SK-N-SH treated with all-trans-retinoic acid at 6 μM for 48 hours (cell line): ENCODE measurements around the gene PARVB.

Experiments used
- ARNTL ChIP-seq: fragments of 450-650 bp; formaldehyde crosslinking; IDR thresholded peaks from 2 replicates; pipeline ENCODE4 v1.5.0; 2020; ENCODE audit warnings: low read depth, mild to moderate bottlenecking, moderate library complexity, borderline replicate concordance
- BACH2 ChIP-seq: fragments of 250-450 bp; sonication (Bioruptor Pico); IDR thresholded peaks from 2 replicates; pipeline ENCODE4 v1.9.0; 2021; ENCODE audit warnings: mild to moderate bottlenecking, borderline replicate concordance
- CSDC2 ChIP-seq: fragments of 250-450 bp; sonication (Bioruptor Pico); IDR thresholded peaks from 2 replicates; pipeline ENCODE4 v1.5.0; 2020; ENCODE audit warnings: mild to moderate bottlenecking, moderate library complexity
- ESRRG ChIP-seq: fragments of 250-450 bp; sonication (Bioruptor Pico); IDR thresholded peaks from 2 replicates; pipeline ENCODE4 v1.6.1; 2021; ENCODE audit warnings: mild to moderate bottlenecking
- GLIS3 ChIP-seq: fragments of 250-450 bp; sonication (Bioruptor Pico); IDR thresholded peaks from 2 replicates; pipeline ENCODE4 v1.5.0; 2020; ENCODE audit warnings: mild to moderate bottlenecking, moderate library complexity
- POU6F1 ChIP-seq: fragments of 250-450 bp; sonication (Bioruptor Pico); IDR thresholded peaks from 2 replicates; pipeline ENCODE4 v1.8.0; 2021; ENCODE audit warnings: low read depth, mild to moderate bottlenecking, moderate library complexity, borderline replicate concordance
- RARB ChIP-seq: fragments of 250-450 bp; sonication (Bioruptor Pico); IDR thresholded peaks from 2 replicates; pipeline ENCODE4 v1.8.0; 2021; ENCODE audit warnings: mild to moderate bottlenecking, moderate library complexity
- TOX ChIP-seq: fragments of 250-450 bp; sonication (Bioruptor Pico); IDR thresholded peaks from 2 replicates; pipeline ENCODE4 v1.8.0; 2021; ENCODE audit warnings: mild to moderate bottlenecking, moderate library complexity, borderline replicate concordance
- ZFP3 ChIP-seq: fragments of 250-450 bp; sonication (Bioruptor Pico); IDR thresholded peaks from 2 replicates; pipeline ENCODE4 v1.5.0; 2020; ENCODE audit warnings: mild to moderate bottlenecking, moderate library complexity
- ZFP30 ChIP-seq: fragments of 450-650 bp; formaldehyde crosslinking; IDR thresholded peaks from 2 replicates; pipeline ENCODE4 v1.5.0; 2022; ENCODE audit warnings: mild to moderate bottlenecking, moderate library complexity
- ZNF565 ChIP-seq: fragments of 450-650 bp; formaldehyde crosslinking; conservative IDR thresholded peaks from 2 replicates; pipeline ENCODE4 v1.5.0; 2020; ENCODE audit warnings: low read depth, mild to moderate bottlenecking, moderate library complexity
- TF ChIP-seq, protein P1 (sequence below): fragments of 250-450 bp; sonication (Bioruptor Pico); IDR thresholded peaks from 2 replicates; pipeline ENCODE4 v1.8.0; 2020; ENCODE audit warnings: mild to moderate bottlenecking, moderate library complexity, borderline replicate concordance

DNA sequence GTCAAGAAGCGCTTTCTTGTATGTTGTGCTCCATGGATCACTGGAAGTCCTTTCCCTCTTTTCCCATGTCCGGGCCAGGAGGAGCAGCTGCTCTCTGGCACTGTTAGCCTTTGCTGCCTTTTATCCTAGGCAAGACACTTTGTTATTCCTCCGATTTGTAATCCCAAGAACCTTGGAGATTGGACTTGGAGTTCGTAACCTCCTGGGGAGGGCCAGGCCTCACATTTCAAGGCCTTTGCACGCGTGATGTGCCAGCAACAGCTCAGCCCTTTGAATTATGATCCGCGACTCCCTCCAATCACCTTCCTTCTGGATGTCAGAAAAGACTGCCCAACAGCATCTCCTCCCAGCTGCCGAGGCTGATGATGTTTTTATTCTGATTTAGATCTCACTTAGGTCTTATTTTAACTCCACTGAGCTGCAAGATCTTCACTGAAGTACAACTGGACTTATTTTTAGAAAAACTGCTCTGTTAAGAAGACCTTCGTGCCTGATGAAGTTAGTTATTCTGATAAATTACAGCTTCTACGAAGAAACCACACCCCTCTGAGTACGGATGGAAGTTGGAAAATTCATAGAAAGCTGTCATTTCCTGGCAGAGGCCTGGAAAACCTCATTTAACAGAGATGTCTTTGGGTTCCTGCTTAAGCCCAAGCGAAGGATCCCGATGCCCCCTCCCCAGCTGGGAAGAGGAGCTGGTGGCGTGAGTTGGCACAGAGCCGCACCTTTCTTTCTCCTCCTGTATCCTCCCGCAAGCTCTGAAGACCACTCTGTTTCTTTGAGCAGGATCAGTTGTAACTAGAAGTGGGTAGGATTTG is 62.4 kb downstream of the PARVB start:
- no peak for TF ChIP-seq ZFP3
- no peak for TF ChIP-seq BACH2 (CRISPR knock-in tag)
- TF ChIP-seq ZNF565 (CRISPR knock-in tag): no peak
- TF ChIP-seq CSDC2: no peak
- TF ChIP-seq ESRRG (CRISPR knock-in tag): no peak
- no peak for TF ChIP-seq ARNTL (CRISPR knock-in tag)
- TF ChIP-seq TOX: no peak
- TF ChIP-seq GLIS3 (CRISPR knock-in tag): no peak
- no peak for TF ChIP-seq ZFP30 (CRISPR knock-in tag)
- TF ChIP-seq, protein P1, sequence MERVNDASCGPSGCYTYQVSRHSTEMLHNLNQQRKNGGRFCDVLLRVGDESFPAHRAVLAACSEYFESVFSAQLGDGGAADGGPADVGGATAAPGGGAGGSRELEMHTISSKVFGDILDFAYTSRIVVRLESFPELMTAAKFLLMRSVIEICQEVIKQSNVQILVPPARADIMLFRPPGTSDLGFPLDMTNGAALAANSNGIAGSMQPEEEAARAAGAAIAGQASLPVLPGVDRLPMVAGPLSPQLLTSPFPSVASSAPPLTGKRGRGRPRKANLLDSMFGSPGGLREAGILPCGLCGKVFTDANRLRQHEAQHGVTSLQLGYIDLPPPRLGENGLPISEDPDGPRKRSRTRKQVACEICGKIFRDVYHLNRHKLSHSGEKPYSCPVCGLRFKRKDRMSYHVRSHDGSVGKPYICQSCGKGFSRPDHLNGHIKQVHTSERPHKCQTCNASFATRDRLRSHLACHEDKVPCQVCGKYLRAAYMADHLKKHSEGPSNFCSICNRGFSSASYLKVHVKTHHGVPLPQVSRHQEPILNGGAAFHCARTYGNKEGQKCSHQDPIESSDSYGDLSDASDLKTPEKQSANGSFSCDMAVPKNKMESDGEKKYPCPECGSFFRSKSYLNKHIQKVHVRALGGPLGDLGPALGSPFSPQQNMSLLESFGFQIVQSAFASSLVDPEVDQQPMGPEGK (CRISPR knock-in tag): no peak
- no peak for TF ChIP-seq POU6F1
- TF ChIP-seq RARB (CRISPR knock-in tag): no peak
